HepG2 (cell line): Measurements from ENCODE around the gene PRR33. TPM values are rescaled to one million over a fixed set of nuclear protein-coding genes. Genes with fewer than 3 reads are reported as not detected.

Source experiments
- CCDC6 ChIP-seq: sonication (generic); formaldehyde crosslinking; IDR thresholded peaks from 2 replicates; pipeline ENCODE4 v1.8.1; 2022; ENCODE audit warnings: mild to moderate bottlenecking, missing genetic modification reagents, moderate library complexity
- CREBL2 ChIP-seq: sonication (generic); formaldehyde crosslinking; IDR thresholded peaks from 2 replicates; pipeline ENCODE4 v1.8.1; 2023; ENCODE audit warnings: missing genetic modification reagents, mild to moderate bottlenecking, borderline replicate concordance
- HOXA7 ChIP-seq: sonication (generic); formaldehyde crosslinking; IDR thresholded peaks from 2 replicates; pipeline ENCODE4 v1.8.1; 2022; ENCODE audit warnings: mild to moderate bottlenecking, missing genetic modification reagents, moderate library complexity
- KAT7 ChIP-seq: IDR thresholded peaks from 2 replicates; pipeline ENCODE4 v1.6.1; 2018; ENCODE audit warnings: borderline replicate concordance, missing compliant biosample characterization
- NCOA1 ChIP-seq: sonication (generic); formaldehyde crosslinking; IDR thresholded peaks from 2 replicates; pipeline ENCODE4 v1.9.0; 2021; ENCODE audit warnings: missing genetic modification reagents
- PRDM15 ChIP-seq: sonication (generic); formaldehyde crosslinking; IDR thresholded peaks from 2 replicates; pipeline ENCODE4 v1.4.0; 2020; ENCODE audit warnings: missing genetic modification reagents
- RARA ChIP-seq: IDR thresholded peaks from 2 replicates; pipeline ENCODE4 v1.6.1; 2016; ENCODE audit warnings: missing genetic modification reagents, missing compliant biosample characterization
- RFX1 ChIP-seq: fragments of 450-650 bp; IDR thresholded peaks from 2 replicates; pipeline ENCODE4 v1.6.1; 2017
- SYNCRIP ChIP-seq: fragments of 200-400 bp; formaldehyde crosslinking; IDR thresholded peaks from 2 replicates; pipeline ENCODE4 v1.6.1; 2018; ENCODE audit warnings: mild to moderate bottlenecking, low read depth, low read length; ENCODE audit not compliant: insufficient read depth
- ZBTB14 ChIP-seq: sonication (generic); formaldehyde crosslinking; IDR thresholded peaks from 2 replicates; pipeline ENCODE4 v1.4.0; 2020; ENCODE audit warnings: missing genetic modification reagents
- ZC3H13 ChIP-seq: sonication (generic); formaldehyde crosslinking; IDR thresholded peaks from 2 replicates; pipeline ENCODE4 v1.8.1; 2023; ENCODE audit warnings: mild to moderate bottlenecking, missing genetic modification reagents, moderate library complexity
- ZNF260 ChIP-seq: sonication (generic); formaldehyde crosslinking; IDR thresholded peaks from 2 replicates; pipeline ENCODE4 v1.4.0; 2020; ENCODE audit warnings: missing genetic modification reagents, low read depth, mild to moderate bottlenecking, borderline replicate concordance
- ZNF562 ChIP-seq: sonication (generic); formaldehyde crosslinking; IDR thresholded peaks from 2 replicates; pipeline ENCODE4 v1.8.0; 2022; ENCODE audit warnings: missing genetic modification reagents, borderline replicate concordance
- polyA plus RNA-seq, 8 experiments: library from polyadenylated mRNA; depleted of rRNA in 3 of 8; stranded (reverse) in 7 of 8; unstranded in 1 of 8; fragments of >200 nt; fragmentation: Illumina TruSeq in 4 of 8; extraction: Trizol in 4 of 8; gene quantifications; 2 replicates each; pipeline versions ENCODE4 v1.2.1 to v1.2.3, GENCODE V29; 2011 to 2016; ENCODE audit warnings: low read depth in 4 of 8, missing spikeins in 1 of 8, mixed read lengths in 1 of 8; ENCODE audit not compliant: insufficient read depth in 1 of 8
- total RNA-seq, 5 experiments: library from RNA; depleted of rRNA; stranded (reverse); fragments of >200 nt; fragmentation: Illumina TruSeq; extraction: Trizol; gene quantifications; 2 replicates each; pipeline ENCODE4 v1.2.3, GENCODE V29; 2016; ENCODE audit warnings: low read depth in 1 of 5

PRR33 gene
- total and polyA plus RNA-seq, 2 of the 13 experiments (the other 11 are each of a cell fraction or from before 2014, with no cell fraction given): not detected

DNA sequence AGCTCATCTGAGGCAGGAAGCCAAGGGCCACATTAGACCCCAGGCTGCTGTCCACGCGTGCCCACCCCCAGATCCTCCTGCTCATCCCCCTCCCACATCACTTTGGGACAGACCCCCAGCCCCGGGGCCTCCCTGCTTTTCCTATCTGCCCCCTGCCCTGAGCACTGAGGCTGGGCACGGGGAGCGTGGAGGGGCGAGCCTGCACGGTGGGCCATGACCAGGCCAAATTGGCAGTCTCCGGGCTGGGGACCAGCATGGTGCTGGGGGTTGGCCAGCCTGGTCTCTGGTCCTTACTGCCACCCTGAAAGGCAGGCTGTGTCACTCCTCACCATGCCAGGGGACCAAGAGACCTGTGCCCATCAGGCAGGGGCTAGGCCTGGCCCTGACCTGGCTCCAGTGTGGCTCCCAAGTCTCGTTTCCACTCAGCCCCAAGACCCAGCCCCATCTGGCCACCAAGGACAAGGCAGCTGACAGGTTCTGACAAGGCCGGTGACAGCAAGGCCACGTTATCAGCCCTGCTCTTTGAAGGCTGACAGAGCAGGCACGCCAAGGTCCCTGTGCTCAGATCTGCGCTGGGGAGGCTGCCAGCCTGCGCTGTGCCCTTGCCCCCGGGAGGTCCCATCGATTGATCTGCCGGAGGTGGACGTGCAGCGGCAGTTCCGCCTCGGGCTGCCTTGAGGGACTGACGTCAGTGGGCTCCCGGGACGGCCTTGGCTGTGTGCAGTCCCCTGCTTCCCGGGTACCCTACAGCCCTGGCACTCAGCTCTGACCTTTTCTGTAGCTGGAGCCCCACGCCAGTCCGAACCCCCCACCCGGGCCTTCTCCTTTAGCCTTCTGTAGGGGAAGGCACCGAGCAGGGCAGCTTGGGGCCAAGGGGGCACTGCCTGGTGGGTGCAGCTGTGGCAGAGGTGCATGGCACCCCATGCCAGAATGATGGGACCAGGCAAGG lies 49.3 kb downstream of the PRR33 start (continued):
- no peak for TF ChIP-seq ZNF260 (CRISPR knock-in tag)
- no peak for TF ChIP-seq RFX1
- 0 out of 2 replicates have a peak, but pooled peaks have one; percentile 81 for TF ChIP-seq ZC3H13
- peak; percentile 94; the same call in 1 of the 2 replicates for TF ChIP-seq NCOA1 (CRISPR knock-in tag)
- TF ChIP-seq ZBTB14 (CRISPR knock-in tag): no peak
- TF ChIP-seq KAT7: 0 out of 2 replicates have a peak, but pooled peaks have one; percentile 44
- no peak for TF ChIP-seq HOXA7 (CRISPR knock-in tag)
- TF ChIP-seq CCDC6 (CRISPR knock-in tag): no peak
- TF ChIP-seq SYNCRIP: no peak
- no peak for TF ChIP-seq ZNF562 (CRISPR knock-in tag)
- no peak for TF ChIP-seq PRDM15 (CRISPR knock-in tag)
- no peak for TF ChIP-seq CREBL2 (CRISPR knock-in tag)
- peak; percentile 96 for TF ChIP-seq RARA
